KMS-11 (cell line): ENCODE measurements around the gene FGF10.

Experiments
- H2AFZ ChIP-seq: fragments of 200-600 bp; sonication (generic); 2 replicates; pipeline ENCODE4 v1.6.1; 2016; ENCODE audit warnings: antibody characterized with exemption, mixed run types, low read depth
- H3K27ac ChIP-seq: fragments of 200-600 bp; sonication (generic); 2 replicates; pipeline ENCODE4 v1.6.1; 2016; ENCODE audit warnings: mild to moderate bottlenecking, mixed run types
- H3K27me3 ChIP-seq: fragments of 200-600 bp; sonication (generic); 2 replicates; pipeline ENCODE4 v1.6.1; 2017; ENCODE audit warnings: mild to moderate bottlenecking, low read depth, mixed run types, moderate library complexity; ENCODE audit not compliant: insufficient read depth
- H3K36me3 ChIP-seq: fragments of 200-600 bp; sonication (generic); 2 replicates; pipeline ENCODE4 v1.6.1; 2017; ENCODE audit warnings: mild to moderate bottlenecking, mixed run types; ENCODE audit not compliant: insufficient read depth
- H3K4me1 ChIP-seq: fragments of 200-600 bp; sonication (generic); 2 replicates; pipeline ENCODE4 v1.6.1; 2016; ENCODE audit warnings: mild to moderate bottlenecking, low read depth, mixed run types; ENCODE audit not compliant: poor library complexity, severe bottlenecking
- H3K4me2 ChIP-seq: fragments of 200-600 bp; sonication (generic); 2 replicates; pipeline ENCODE4 v1.7.0; 2016; ENCODE audit warnings: mild to moderate bottlenecking, mixed run types
- H3K4me3 ChIP-seq: fragments of 200-600 bp; sonication (generic); IDR thresholded peaks from 2 replicates; pipeline ENCODE4 v1.6.1; 2017; ENCODE audit warnings: low read depth, low read length, mixed read lengths; ENCODE audit not compliant: insufficient read depth
- H3K79me2 ChIP-seq: fragments of 200-600 bp; sonication (generic); 2 replicates; pipeline ENCODE4 v1.6.1; 2016; ENCODE audit warnings: low read depth, mixed run types; ENCODE audit not compliant: insufficient read depth
- H3K9ac ChIP-seq: fragments of 200-600 bp; sonication (generic); 2 replicates; pipeline ENCODE4 v1.6.1; 2016; ENCODE audit warnings: mild to moderate bottlenecking, mixed run types
- H4K20me1 ChIP-seq: fragments of 200-600 bp; sonication (generic); 2 replicates; pipeline ENCODE4 v1.6.1; 2016; ENCODE audit warnings: mild to moderate bottlenecking, mixed run types; ENCODE audit not compliant: insufficient read depth
- CTCF ChIP-seq: fragments of 200-600 bp; sonication (generic); conservative IDR thresholded peaks from 2 replicates; pipeline ENCODE4 v1.6.1; 2017; ENCODE audit warnings: low read depth, mild to moderate bottlenecking, antibody characterized with exemption, low read length, moderate library complexity, mixed read lengths

FGF10 gene

GRCh38 chr5:44365345-44365744, 23.9 kb downstream of the FGF10 start:
- no peak for TF ChIP-seq CTCF
- no peak overlapping the region for H2AFZ ChIP-seq
- no peak overlapping the region for H3K27ac ChIP-seq
- no peaks in the 10 kb centered on the region for H3K36me3 ChIP-seq
- H3K79me2 ChIP-seq: no peaks in the 10 kb centered on the region
- no peak overlapping the region for H3K4me3 ChIP-seq
- no peak overlapping the region for H3K9ac ChIP-seq
- no peaks in the 10 kb centered on the region for H4K20me1 ChIP-seq
- H3K27me3 ChIP-seq: no peaks in the 10 kb centered on the region
- no peak overlapping the region for H3K4me2 ChIP-seq
- no peaks in the 10 kb centered on the region for H3K4me1 ChIP-seq

DNA sequence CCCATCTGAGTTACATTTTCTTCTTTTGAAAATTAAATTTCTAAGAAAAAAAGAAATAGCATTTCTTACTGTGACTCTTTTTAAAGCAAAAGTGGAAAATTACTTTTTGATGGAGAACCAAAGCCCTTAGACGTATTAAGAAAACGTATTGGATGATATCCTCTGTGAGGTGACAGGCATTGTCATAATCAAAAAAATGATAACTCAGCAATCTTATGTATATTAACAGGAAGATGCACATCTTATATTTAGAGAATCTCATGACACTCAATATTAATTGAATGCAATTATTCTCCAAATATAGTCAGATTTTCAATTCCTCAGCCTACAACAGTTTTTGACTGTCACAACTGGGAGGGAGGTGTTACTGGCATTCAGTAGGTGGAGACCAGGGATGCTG, 25.1 kb downstream of the FGF10 start:
- H4K20me1 ChIP-seq: no peaks in the 10 kb centered on the region
- H3K4me2 ChIP-seq: no peak overlapping the region
- H2AFZ ChIP-seq: no peak overlapping the region
- no peak overlapping the region for H3K9ac ChIP-seq
- TF ChIP-seq CTCF: no peak
- no peaks in the 10 kb centered on the region for H3K27me3 ChIP-seq
- H3K79me2 ChIP-seq: no peaks in the 10 kb centered on the region
- no peak overlapping the region for H3K27ac ChIP-seq
- H3K4me3 ChIP-seq: no peak overlapping the region
- no peaks in the 10 kb centered on the region for H3K36me3 ChIP-seq
- no peaks in the 10 kb centered on the region for H3K4me1 ChIP-seq

GRCh38 chr5:44361342-44362001, 27.7 kb downstream of the FGF10 start:
- Histone ChIP-seq H3K27me3 (no peaks in the 10 kb centered on the region), H3K79me2 (no peaks in the 10 kb centered on the region), H3K4me2 (no peak overlapping the region), H3K9ac (no peak overlapping the region), H3K36me3 (no peaks in the 10 kb centered on the region), H3K4me1 (no peaks in the 10 kb centered on the region), H4K20me1 (no peaks in the 10 kb centered on the region), H3K27ac (no peak overlapping the region), H2AFZ (no peak overlapping the region), H3K4me3 (no peak overlapping the region)
- no peak for TF ChIP-seq CTCF

- H3K9ac ChIP-seq: no peak overlapping the region
- H3K4me2 ChIP-seq: no peak overlapping the region
- no peak overlapping the region for H2AFZ ChIP-seq
- no peak overlapping the region for H3K4me3 ChIP-seq
- no peaks in the 10 kb centered on the region for H3K4me1 ChIP-seq
- no peaks in the 10 kb centered on the region for H4K20me1 ChIP-seq
- TF ChIP-seq CTCF: no peak
- no peaks in the 10 kb centered on the region for H3K79me2 ChIP-seq
- no peaks in the 10 kb centered on the region for H3K27me3 ChIP-seq
- no peaks in the 10 kb centered on the region for H3K36me3 ChIP-seq
- no peak overlapping the region for H3K27ac ChIP-seq
Observed at GRCh38 chr5:44360919-44361318, 28.3 kb downstream of the FGF10 start.
